Measurements from ENCODE around the gene P2RY8.
"Not testable (repeated sequence)": the region's sequence is repeated elsewhere in the genome, so short reads cannot be mapped to it uniquely, and the experiment has no call there.

P2RY8 gene

DNA sequence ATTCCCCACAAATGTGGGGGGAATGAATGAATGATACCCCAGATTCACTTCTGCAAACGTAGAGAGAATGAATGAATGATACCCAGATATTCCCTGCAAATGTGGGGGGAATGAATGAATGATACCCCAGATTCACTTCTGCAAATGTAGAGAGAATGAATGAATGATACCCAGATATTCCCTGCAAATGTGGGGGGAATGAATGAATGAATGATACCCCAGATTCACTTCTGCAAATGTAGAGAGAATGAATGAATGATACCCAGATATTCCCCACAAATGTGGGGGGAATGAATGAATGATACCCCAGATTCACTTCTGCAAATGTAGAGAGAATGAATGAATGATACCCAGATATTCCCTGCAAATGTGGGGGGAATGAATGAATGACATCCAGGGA is 46.3 kb downstream of the P2RY8 start:
- not testable (repeated sequence) for H3K9me3 Mint-ChIP-seq (ENCODE audit: low read depth); H3K27ac Mint-ChIP-seq; H3K4me3 Mint-ChIP-seq; H3K27me3 Mint-ChIP-seq
- Mint-ChIP-seq H3K36me3 (peaks cover 10% of the 10 kb centered on the region), H3K4me1 (ENCODE audit: low read depth) (peaks cover 22% of the 10 kb centered on the region)

GRCh38 chrX:1489354-1489753 is 47.6 kb downstream of the P2RY8 start:
- Mint-ChIP-seq H3K4me1 (ENCODE audit: low read depth) (peaks cover 22% of the 10 kb centered on the region), H3K36me3 (peaks cover 10% of the 10 kb centered on the region)

DNA sequence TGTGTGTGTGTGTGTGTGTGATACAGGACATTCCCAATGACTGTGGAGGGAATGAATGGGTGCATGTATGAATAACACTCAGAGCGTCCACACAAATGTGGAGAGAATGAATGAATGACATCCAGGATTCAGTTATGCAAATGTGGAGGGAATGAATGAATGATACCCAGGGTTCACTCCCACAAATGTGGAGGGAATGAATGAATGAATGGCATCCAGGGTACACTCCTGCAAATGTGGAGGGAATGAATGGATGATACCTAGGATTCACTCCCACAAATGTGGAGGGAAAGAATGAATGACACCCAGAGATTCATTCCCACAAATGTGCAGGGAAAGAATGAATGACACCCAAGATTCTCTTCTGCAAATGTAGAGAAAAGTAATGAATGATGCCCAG is 48.2 kb downstream of the P2RY8 start:
- no peak overlapping the region for H3K27ac Mint-ChIP-seq
- H3K4me1 Mint-ChIP-seq (ENCODE audit: low read depth): peaks cover 23% of the 10 kb centered on the region
- no peaks in the 10 kb centered on the region for H3K27me3 Mint-ChIP-seq
- H3K36me3 Mint-ChIP-seq: peaks cover 10% of the 10 kb centered on the region
- no peaks in the 10 kb centered on the region for H3K9me3 Mint-ChIP-seq (ENCODE audit: low read depth)
- H3K4me3 Mint-ChIP-seq: no peak overlapping the region

More at GRCh38 chrX:1489354-1489753, 47.6 kb downstream of the P2RY8 start:
- not testable (repeated sequence) for H3K4me3 Mint-ChIP-seq; H3K27me3 Mint-ChIP-seq; H3K27ac Mint-ChIP-seq; H3K9me3 Mint-ChIP-seq (ENCODE audit: low read depth)

GRCh38 chrX:1488141-1488540 is 48.8 kb downstream of the P2RY8 start:
- Mint-ChIP-seq H3K27me3 (no peaks in the 10 kb centered on the region), H3K36me3 (peaks cover 10% of the 10 kb centered on the region), H3K4me3 (no peak overlapping the region), H3K9me3 (ENCODE audit: low read depth) (no peaks in the 10 kb centered on the region), H3K27ac (no peak overlapping the region), H3K4me1 (ENCODE audit: low read depth) (peaks cover 24% of the 10 kb centered on the region)

DNA sequence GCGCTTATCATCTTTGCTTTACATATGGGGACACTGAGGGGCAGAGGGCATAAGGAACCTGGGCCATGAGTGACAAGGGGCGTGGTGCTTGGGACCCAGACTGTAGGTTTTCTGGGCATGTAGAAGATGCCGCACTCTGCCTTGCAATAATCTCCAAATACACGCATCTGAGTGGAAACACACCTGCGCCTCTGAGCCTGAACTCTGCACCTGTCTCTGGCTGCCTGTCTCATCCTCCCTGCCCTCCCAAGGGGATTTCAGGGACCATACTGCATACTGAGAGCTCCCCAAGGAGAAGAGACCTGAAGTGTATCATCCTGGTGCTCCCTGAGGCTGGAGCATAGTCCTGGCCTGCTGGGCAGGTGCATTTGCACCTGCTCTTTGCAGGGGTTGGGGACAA is 49.6 kb downstream of the P2RY8 start:
- Mint-ChIP-seq H3K4me1 (ENCODE audit: low read depth) (peaks cover 22% of the 10 kb centered on the region), H3K36me3 (peaks cover 10% of the 10 kb centered on the region), H3K27me3 (no peaks in the 10 kb centered on the region), H3K9me3 (ENCODE audit: low read depth) (no peaks in the 10 kb centered on the region), H3K4me3 (no peak overlapping the region), H3K27ac (peak overlapping the region; percentile 76)

DNA sequence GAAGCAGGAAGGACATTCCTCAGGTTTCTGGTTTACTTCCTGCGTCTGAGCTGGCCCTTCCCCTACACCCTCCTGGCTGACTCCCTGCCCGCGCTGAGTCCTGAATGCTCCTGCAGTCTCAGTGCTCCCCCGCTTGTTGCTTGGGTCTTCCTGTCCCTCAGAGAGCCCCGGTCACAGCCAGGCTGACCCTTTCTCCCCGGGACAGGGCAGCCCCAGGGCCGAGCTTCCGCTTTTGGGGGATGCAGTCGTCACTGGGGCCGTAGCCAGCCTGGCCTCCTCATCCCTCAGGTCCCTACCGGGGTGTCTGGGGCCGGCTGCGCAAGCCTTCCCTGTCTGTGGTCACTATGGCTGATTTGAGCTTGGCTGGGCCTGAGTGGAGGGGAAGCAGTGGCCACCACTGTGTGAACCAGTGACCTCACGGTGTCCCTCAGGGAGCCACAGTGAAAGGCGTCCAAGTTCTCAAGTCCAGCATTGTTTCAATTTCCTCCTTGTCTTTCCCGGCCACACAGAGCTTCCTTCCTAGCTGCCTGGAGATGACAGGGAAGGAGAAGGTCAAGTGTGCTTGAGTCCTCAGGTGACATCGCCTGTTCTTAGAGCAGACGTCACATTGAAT is 50.1 kb downstream of the P2RY8 start:
- Mint-ChIP-seq H3K4me1 (ENCODE audit: low read depth) (peaks cover 26% of the 10 kb centered on the region), H3K27me3 (no peaks in the 10 kb centered on the region), H3K4me3 (no peak overlapping the region), H3K36me3 (peaks cover 10% of the 10 kb centered on the region), H3K9me3 (ENCODE audit: low read depth) (no peaks in the 10 kb centered on the region), H3K27ac (peak overlapping the region; percentile 76)

GRCh38 chrX:1486177-1486576 is 50.8 kb downstream of the P2RY8 start:
- peaks cover 30% of the 10 kb centered on the region for H3K4me1 Mint-ChIP-seq (ENCODE audit: low read depth)
- no peak overlapping the region for H3K4me3 Mint-ChIP-seq
- peak overlapping the region; percentile 46 for H3K27ac Mint-ChIP-seq
- peaks cover 6% of the 10 kb centered on the region for H3K36me3 Mint-ChIP-seq
- no peaks in the 10 kb centered on the region for H3K9me3 Mint-ChIP-seq (ENCODE audit: low read depth)
- no peaks in the 10 kb centered on the region for H3K27me3 Mint-ChIP-seq

DNA sequence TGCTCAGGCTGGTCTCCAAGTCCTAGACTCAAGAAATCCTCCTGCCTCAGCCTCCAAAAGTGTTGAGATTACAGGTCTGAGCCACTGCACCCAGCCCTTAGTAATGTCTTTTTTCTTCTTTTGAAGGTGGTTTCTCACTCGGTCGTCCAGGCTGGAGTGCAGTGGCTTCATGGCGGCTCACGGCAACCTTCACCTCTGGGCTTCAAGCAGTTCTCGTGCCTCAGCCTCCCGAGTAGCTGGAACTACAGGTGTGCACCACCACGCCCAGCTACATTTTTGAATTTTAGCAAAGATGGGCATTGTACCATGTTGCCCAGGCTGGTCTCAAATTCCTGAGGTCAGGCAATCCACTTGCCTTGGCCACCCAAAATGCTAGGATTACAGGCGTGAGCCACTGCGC is 52.0 kb downstream of the P2RY8 start:
- Mint-ChIP-seq H3K9me3 (ENCODE audit: low read depth) (no peaks in the 10 kb centered on the region), H3K4me3 (no peak overlapping the region), H3K36me3 (peaks cover 6% of the 10 kb centered on the region), H3K27ac (no peak overlapping the region), H3K4me1 (ENCODE audit: low read depth) (peaks cover 40% of the 10 kb centered on the region), H3K27me3 (no peaks in the 10 kb centered on the region)

- Mint-ChIP-seq H3K36me3 (peaks cover 10% of the 10 kb centered on the region), H3K27ac (peak overlapping the region; percentile 28), H3K4me1 (ENCODE audit: low read depth) (peaks cover 44% of the 10 kb centered on the region), H3K9me3 (ENCODE audit: low read depth) (no peaks in the 10 kb centered on the region), H3K4me3 (no peak overlapping the region), H3K27me3 (no peaks in the 10 kb centered on the region)
Measured at GRCh38 chrX:1484638-1485019, 52.4 kb downstream of the P2RY8 start.

GRCh38 chrX:1483843-1484637 is 52.9 kb downstream of the P2RY8 start:
- H3K4me1 Mint-ChIP-seq (ENCODE audit: low read depth): peaks cover 50% of the 10 kb centered on the region
- H3K9me3 Mint-ChIP-seq (ENCODE audit: low read depth): peaks cover 5% of the 10 kb centered on the region
- peaks cover 14% of the 10 kb centered on the region for H3K36me3 Mint-ChIP-seq
- H3K27me3 Mint-ChIP-seq: no peaks in the 10 kb centered on the region
- H3K4me3 Mint-ChIP-seq: no peak overlapping the region
- H3K27ac Mint-ChIP-seq: peak overlapping the region; percentile 79

DNA sequence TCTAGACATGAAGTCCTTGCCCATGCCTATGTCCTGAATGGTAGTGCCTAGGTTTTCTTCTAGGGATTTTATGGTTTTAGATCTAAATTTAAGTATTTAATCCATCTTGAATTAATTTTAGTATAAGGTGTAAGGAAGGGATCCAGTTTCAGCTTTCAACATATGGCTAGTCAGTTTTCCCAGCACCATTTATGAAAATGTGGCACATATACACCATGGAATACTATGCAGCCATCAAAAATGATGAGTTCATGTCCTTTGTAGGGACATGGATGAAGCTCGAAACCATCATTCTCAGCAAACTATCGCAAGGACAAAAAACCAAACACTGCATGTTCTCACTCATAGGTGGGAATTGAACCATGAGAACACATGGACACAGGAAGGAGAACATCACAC is 54.5 kb downstream of the P2RY8 start:
- H3K4me3 Mint-ChIP-seq: peak overlapping the region; percentile 87
- H3K4me1 Mint-ChIP-seq (ENCODE audit: low read depth): peaks cover 61% of the 10 kb centered on the region
- H3K27ac Mint-ChIP-seq: peak overlapping the region; percentile 92
- H3K36me3 Mint-ChIP-seq: peaks cover 16% of the 10 kb centered on the region
- not testable (repeated sequence) for H3K27me3 Mint-ChIP-seq; H3K9me3 Mint-ChIP-seq (ENCODE audit: low read depth)

GRCh38 chrX:1481636-1482529 is 55.1 kb downstream of the P2RY8 start:
- peaks cover 16% of the 10 kb centered on the region for H3K36me3 Mint-ChIP-seq

DNA sequence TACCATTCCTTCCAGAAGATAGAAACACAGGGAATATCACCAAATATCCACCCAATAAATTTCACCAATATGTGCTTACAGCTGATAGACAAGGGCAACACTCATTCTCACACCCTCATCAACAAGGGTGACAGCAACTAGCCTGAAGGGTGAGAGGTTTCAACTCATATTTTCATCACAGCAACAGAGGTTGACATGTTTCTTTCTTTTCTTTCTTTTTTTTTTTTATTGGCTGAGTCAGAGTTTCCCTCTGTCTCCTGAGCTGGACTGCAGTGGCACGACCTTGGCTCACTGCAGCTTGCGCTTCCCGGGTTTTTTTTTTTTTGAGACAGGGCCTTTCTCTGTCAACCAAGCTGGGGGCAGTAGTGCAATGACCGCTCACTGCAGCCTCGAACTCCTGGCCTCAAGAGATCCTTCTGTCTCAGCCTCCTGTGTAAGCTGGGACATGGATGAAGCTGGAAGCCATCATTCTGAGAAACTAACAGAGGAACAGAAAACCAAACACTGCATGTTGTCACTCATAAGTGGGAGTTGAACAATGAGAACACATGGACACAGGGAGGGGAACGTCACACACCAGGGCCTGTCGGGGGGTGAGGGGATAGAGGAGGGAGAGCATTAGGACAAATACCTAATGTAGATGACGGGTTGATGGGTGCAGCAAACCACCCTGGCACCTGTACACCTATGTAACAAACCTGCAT is 56.8 kb downstream of the P2RY8 start:
- Mint-ChIP-seq H3K4me1 (ENCODE audit: low read depth) (peaks cover 74% of the 10 kb centered on the region), H3K36me3 (peaks cover 18% of the 10 kb centered on the region), H3K27ac (peak overlapping the region; percentile 91), H3K4me3 (peak overlapping the region; percentile 64), H3K27me3 (no peaks in the 10 kb centered on the region), H3K9me3 (ENCODE audit: low read depth) (peaks cover 6% of the 10 kb centered on the region)

More at GRCh38 chrX:1481636-1482529, 55.1 kb downstream of the P2RY8 start:
- H3K9me3 Mint-ChIP-seq (ENCODE audit: low read depth): peaks cover 6% of the 10 kb centered on the region
- peak overlapping the region; percentile 92 for H3K27ac Mint-ChIP-seq
- peaks cover 63% of the 10 kb centered on the region for H3K4me1 Mint-ChIP-seq (ENCODE audit: low read depth)
- no peaks in the 10 kb centered on the region for H3K27me3 Mint-ChIP-seq
- H3K4me3 Mint-ChIP-seq: peak overlapping the region; percentile 87

GRCh38 chrX:1477801-1478458 is 59.1 kb downstream of the P2RY8 start:
- Mint-ChIP-seq H3K36me3 (peaks cover 27% of the 10 kb centered on the region), H3K9me3 (ENCODE audit: low read depth) (peaks cover 6% of the 10 kb centered on the region), H3K4me3 (no peak overlapping the region), H3K4me1 (ENCODE audit: low read depth) (peaks cover 74% of the 10 kb centered on the region), H3K27ac (peak overlapping the region; percentile 4), H3K27me3 (no peaks in the 10 kb centered on the region)
